GM10266 (cell line): ENCODE results near the gene PEX6.

Experiments
- DNase-seq: peaks from one replicate; pipeline ENCODE4 v3.0.0; 2012; ENCODE audit errors: extremely low spot score
- TF ChIP-seq, protein P1 (sequence below): IDR thresholded peaks from 2 replicates; pipeline ENCODE4 v1.5.1; 2012; ENCODE audit warnings: mild to moderate bottlenecking, low read depth; ENCODE audit not compliant: control insufficient read depth, insufficient read depth; ENCODE audit errors: missing control alignments

The PEX6 gene

GRCh38 chr6:42966571-42966970 is 12.4 kb downstream of the PEX6 start:
- TF ChIP-seq, protein P1, sequence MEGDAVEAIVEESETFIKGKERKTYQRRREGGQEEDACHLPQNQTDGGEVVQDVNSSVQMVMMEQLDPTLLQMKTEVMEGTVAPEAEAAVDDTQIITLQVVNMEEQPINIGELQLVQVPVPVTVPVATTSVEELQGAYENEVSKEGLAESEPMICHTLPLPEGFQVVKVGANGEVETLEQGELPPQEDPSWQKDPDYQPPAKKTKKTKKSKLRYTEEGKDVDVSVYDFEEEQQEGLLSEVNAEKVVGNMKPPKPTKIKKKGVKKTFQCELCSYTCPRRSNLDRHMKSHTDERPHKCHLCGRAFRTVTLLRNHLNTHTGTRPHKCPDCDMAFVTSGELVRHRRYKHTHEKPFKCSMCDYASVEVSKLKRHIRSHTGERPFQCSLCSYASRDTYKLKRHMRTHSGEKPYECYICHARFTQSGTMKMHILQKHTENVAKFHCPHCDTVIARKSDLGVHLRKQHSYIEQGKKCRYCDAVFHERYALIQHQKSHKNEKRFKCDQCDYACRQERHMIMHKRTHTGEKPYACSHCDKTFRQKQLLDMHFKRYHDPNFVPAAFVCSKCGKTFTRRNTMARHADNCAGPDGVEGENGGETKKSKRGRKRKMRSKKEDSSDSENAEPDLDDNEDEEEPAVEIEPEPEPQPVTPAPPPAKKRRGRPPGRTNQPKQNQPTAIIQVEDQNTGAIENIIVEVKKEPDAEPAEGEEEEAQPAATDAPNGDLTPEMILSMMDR: no peak
- DNase-seq: no peak

DNA sequence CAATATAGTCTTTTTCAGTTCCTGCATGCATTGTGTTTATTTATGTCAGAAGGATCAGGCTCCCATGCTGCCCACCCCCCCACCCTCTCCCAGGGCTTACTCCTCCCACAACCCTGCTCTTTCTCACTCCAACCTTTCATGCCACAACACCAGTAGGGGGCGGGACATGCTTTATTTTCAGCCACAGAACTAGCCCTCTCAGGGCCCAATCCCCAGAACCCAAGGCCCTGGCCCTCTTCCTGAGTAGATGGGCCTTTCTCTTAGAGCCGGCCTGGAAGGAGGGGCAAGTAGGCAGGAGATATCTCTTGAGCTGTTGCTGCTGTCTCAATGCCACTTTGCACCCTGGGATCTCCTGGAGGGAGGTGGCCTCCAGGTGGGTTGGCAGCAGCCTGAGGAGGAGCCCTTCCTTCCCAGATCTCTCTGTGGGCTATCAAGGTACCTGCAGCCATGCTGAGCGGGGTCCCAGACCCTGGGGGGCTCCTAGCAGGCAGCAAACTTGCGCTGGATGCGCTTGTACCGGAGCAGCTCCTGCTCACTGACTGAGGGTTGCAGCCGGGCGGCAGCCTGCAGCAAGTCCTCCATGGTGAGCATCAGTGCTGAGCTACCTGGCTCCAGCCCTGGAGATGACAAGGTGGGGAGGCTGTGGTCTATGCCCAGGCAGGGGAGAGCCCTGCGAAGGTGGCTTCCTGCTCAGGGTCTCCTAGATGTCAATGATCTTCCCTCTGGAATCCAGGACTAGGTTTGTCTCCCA is 15.0 kb downstream of the PEX6 start:
- no peak for DNase-seq
- TF ChIP-seq, protein P1: peak; percentile 30

DNA sequence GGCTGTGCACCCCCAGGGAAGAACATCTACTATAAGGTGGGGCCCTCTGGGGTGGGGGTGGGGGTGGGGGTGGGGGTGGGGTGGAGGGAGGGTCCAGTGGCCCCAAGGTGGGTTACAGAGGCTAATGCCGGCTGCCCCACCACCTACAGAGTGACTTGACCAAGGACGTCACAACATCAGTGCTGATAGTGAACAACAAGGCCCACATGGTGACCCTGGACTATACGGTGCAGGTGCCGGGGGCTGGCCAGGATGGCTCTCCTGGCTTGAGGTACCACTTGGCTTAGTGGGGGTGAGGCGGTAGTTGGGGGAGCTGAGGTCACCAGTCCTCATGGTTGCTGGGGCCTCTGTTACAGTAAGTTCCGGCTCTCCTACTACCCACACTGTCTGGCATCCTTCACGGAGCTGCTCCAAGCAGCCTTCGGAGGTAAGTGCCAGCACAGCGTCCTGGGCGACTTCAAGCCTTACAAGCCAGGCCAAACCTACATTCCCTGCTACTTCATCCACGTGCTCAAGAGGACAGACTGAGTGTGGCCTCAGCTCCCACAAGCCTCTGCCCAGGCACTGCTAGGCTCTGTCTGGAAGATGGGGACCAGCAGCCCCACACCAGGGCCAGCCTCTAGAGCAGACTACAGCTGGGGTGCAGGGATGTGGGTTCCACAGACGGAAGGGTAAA is 15.7 kb downstream of the PEX6 start:
- DNase-seq: no peak
- TF ChIP-seq, protein P1: no peak

DNA sequence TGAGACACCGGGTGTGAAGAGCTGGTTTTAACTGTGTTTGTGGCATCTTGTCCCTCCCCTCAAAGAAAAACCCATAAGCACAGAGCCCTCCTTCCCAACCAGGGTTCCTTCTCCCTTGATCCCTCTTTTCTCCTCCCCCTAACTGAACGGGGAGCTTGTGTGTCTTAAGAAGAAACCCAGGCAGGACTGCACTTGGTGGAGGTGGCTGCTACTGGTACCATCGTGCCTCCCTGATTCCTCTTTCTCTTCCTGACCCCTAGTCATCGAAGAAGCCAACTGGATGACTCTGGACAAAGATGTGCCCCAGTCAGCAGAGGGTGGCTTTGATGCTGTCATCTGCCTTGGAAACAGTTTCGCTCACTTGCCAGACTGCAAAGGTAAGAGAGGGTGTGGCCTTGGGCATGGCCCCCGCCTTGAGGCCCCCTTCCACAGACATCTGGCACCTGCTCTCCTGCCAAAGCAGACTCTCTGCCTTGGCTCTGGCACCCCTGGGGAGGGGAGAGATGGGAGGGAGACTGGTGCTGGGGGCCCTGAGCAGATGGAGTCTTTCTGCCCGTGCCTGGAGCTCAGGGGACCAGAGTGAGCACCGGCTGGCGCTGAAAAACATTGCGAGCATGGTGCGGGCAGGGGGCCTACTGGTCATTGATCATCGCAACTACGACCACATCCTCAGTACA is 16.3 kb downstream of the PEX6 start:
- DNase-seq: no peak
- TF ChIP-seq, protein P1: no peak

- TF ChIP-seq, protein P1: no peak
- no peak for DNase-seq
Observed at GRCh38 chr6:42962096-42962495, 16.9 kb downstream of the PEX6 start.

DNA sequence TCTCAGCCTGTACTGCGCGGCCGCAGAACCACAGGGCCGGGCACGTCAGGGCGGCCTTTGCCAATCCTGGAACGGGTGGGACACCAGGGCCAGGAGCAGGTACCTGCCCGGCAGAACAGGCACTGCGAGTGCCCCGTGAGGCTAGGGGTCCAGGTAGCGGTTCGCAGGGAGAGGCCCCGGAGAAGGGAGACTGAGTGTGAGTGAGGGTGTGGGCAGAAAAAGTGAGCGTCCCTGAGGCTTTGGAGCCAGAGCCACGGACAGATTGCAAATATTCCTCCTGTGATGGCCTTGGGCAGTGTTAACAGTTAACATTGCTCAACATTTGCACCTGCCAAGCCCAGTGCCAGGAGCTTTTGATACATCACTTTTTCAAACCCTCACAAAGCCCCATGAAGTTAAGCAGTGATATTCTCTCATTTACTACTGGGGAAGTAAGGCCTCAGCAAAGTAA is 17.9 kb downstream of the PEX6 start:
- DNase-seq: no peak
- TF ChIP-seq, protein P1: no peak
